CD14-positive monocyte (primary cell): ENCODE measurements around the gene PRKG2. TPM values are rescaled to one million over a fixed set of nuclear protein-coding genes. Genes with fewer than 3 reads are reported as not detected.
A peak's percentile ranks its signal among the peaks of the same experiment; 100 is the strongest.

ENCODE experiments used
- DNase-seq, 3 donors: peaks; one replicate each; pipeline ENCODE4 v3.0.0-alpha.2; 2011 to 2022
- H2AFZ ChIP-seq: 2 replicates; pipeline ENCODE4 v1.6.0; 2012; ENCODE audit warnings: mild to moderate bottlenecking, low read depth, low read length, inconsistent platforms; ENCODE audit not compliant: insufficient read depth, poor library complexity, severe bottlenecking
- H3K27ac ChIP-seq, 2 donors: 1 replicate in 1 of 2; 2 replicates in 1 of 2; pipeline ENCODE4 v1.5.1; 2012 to 2013; ENCODE audit warnings: low read length in 2 of 2, control low read depth in 1 of 2, inconsistent platforms in 1 of 2, low read depth in 1 of 2, mild to moderate bottlenecking in 1 of 2
- H3K27me3 ChIP-seq, 2 donors: one replicate each; pipeline versions ENCODE4 v1.6.0 to v1.6.1; 2011 to 2013; ENCODE audit warnings: low read length in 2 of 2; ENCODE audit not compliant: control insufficient read depth in 2 of 2, insufficient read depth in 2 of 2
- H3K36me3 ChIP-seq, 2 donors: replicated peaks in 1 of 2; 1 replicate in 1 of 2; 2 replicates in 1 of 2; pipeline versions ENCODE4 v1.5.1 to v1.6.1; 2012 to 2013; ENCODE audit warnings: low read length in 2 of 2, control low read depth in 1 of 2, inconsistent platforms in 1 of 2, mild to moderate bottlenecking in 1 of 2; ENCODE audit not compliant: insufficient read depth in 2 of 2, control insufficient read depth in 1 of 2
- H3K4me1 ChIP-seq, 2 donors: 1 replicate in 1 of 2; 2 replicates in 1 of 2; pipeline versions ENCODE4 v1.5.1 to v1.6.1; 2012 to 2013; ENCODE audit warnings: low read length in 2 of 2, control low read depth in 1 of 2, inconsistent platforms in 1 of 2, mild to moderate bottlenecking in 1 of 2, moderate library complexity in 1 of 2; ENCODE audit not compliant: insufficient read depth in 2 of 2, control insufficient read depth in 1 of 2
- H3K4me2 ChIP-seq: replicated peaks from 2 replicates; pipeline ENCODE3; 2012; ENCODE audit warnings: low read length, moderate library complexity, mild to moderate bottlenecking; ENCODE audit not compliant: poor library complexity, severe bottlenecking; ENCODE audit errors: extremely low read depth
- H3K4me3 ChIP-seq, 3 experiments: fragments of 200-600 bp in 1 of 3; sonication (generic) in 1 of 3; replicated peaks in 1 of 3; 1 replicate in 2 of 3; 2 replicates in 1 of 3; pipeline ENCODE4 v1.5.1; 2011 to 2013; ENCODE audit warnings: low read length in 3 of 3, mild to moderate bottlenecking in 3 of 3, control low read depth in 2 of 3, low read depth in 2 of 3, inconsistent platforms in 1 of 3, moderate library complexity in 1 of 3
- H3K79me2 ChIP-seq: 2 replicates; pipeline ENCODE4 v1.6.0; 2012; ENCODE audit warnings: mild to moderate bottlenecking, control low read depth, inconsistent platforms, low read length, moderate library complexity; ENCODE audit not compliant: insufficient read depth
- H3K9ac ChIP-seq: 2 replicates; pipeline ENCODE4 v1.6.0; 2017; ENCODE audit warnings: low read length, mild to moderate bottlenecking; ENCODE audit not compliant: insufficient read depth, poor library complexity, severe bottlenecking
- H3K9me3 ChIP-seq, 2 donors: replicated peaks in 1 of 2; 1 replicate in 1 of 2; 2 replicates in 1 of 2; pipeline versions ENCODE4 v1.5.1 to v1.6.1; 2012 to 2013; ENCODE audit warnings: low read length in 2 of 2, control low read depth in 1 of 2; ENCODE audit not compliant: control insufficient read depth in 1 of 2, insufficient read depth in 1 of 2
- H4K20me1 ChIP-seq: 2 replicates; pipeline ENCODE4 v1.6.0; 2012; ENCODE audit warnings: mild to moderate bottlenecking, low read length, control low read depth, moderate library complexity; ENCODE audit not compliant: insufficient read depth
- H3K27ac Mint-ChIP-seq, 7 donors: one replicate each; pipeline ENCODE4 v1.8.0; 2020; ENCODE audit warnings: mild to moderate bottlenecking in 7 of 7, mixed read lengths in 7 of 7, moderate library complexity in 6 of 7, inconsistent platforms in 2 of 7
- H3K27me3 Mint-ChIP-seq, 3 donors: one replicate each; pipeline ENCODE4 v1.8.0; 2021 to 2022; ENCODE audit warnings: low read depth in 3 of 3, mild to moderate bottlenecking in 3 of 3, mixed read lengths in 3 of 3, moderate library complexity in 3 of 3, inconsistent platforms in 1 of 3
- H3K36me3 Mint-ChIP-seq, 2 donors: one replicate each; pipeline ENCODE4 v1.8.0; 2020; ENCODE audit warnings: mixed read lengths in 2 of 2, inconsistent platforms in 1 of 2, mild to moderate bottlenecking in 1 of 2
- H3K4me1 Mint-ChIP-seq: one replicate; pipeline ENCODE4 v1.8.0; 2020; ENCODE audit warnings: mild to moderate bottlenecking, mixed read lengths
- H3K4me3 Mint-ChIP-seq, 2 donors: one replicate each; pipeline ENCODE4 v1.8.0; 2020; ENCODE audit warnings: mild to moderate bottlenecking in 2 of 2, mixed read lengths in 2 of 2, moderate library complexity in 1 of 2
- H3K9me3 Mint-ChIP-seq, 7 donors: one replicate each; pipeline ENCODE4 v1.8.0; 2020 to 2022; ENCODE audit warnings: mixed read lengths in 7 of 7, mild to moderate bottlenecking in 6 of 7, moderate library complexity in 6 of 7, inconsistent platforms in 2 of 7
- CTCF ChIP-seq: fragments of 200-600 bp; IDR thresholded peaks from one replicate; pipeline ENCODE4 v1.8.0; 2022; ENCODE audit warnings: antibody characterized with exemption, mild to moderate bottlenecking
- WGBS: methylation state at CpG from one replicate; pipeline ENCODE4 v1.1.5; 2013; ENCODE audit warnings: missing lambda C conversion rate; ENCODE audit not compliant: insufficient coverage; 5-methylcytosine and 5-hydroxymethylcytosine counted together
- intact Hi-C, 2 donors: fragments of 100-400 bp; cut with micrococcal nuclease; formaldehyde crosslinking; loops; one replicate each; pipeline versions ENCODE4 v1.15.0 to v1.15.1; 2023
- polyA plus RNA-seq, 3 donors: library from polyadenylated mRNA; depleted of rRNA in 1 of 3; unstranded in 2 of 3; stranded (reverse) in 1 of 3; fragments of 300-500 nt in 2 of 3; fragments of >200 nt in 1 of 3; fragmentation: Illumina TruSeq in 2 of 3; gene quantifications; 1 replicate in 2 of 3; 2 replicates in 1 of 3; pipeline ENCODE4 v1.2.3, GENCODE V29; 2012 to 2021

PRKG2 gene
- polyA plus RNA-seq, 3 donors = 0.10 TPM; not detected in 2

GRCh38 chr4:81058621-81059020 lies 156.4 kb downstream of the PRKG2 start:
- Mint-ChIP-seq H3K27me3 (no peaks in the 10 kb centered on the region), H3K4me3 (no peak overlapping the region), H3K9me3 (no peaks in the 10 kb centered on the region), H3K27ac (no peak overlapping the region), H3K4me1 (peaks cover 4% of the 10 kb centered on the region), H3K36me3 (no peaks in the 10 kb centered on the region)
- Histone ChIP-seq H3K79me2 (no peaks in the 10 kb centered on the region), H3K9me3 (no peaks in the 10 kb centered on the region), H3K27me3 (no peaks in the 10 kb centered on the region), H4K20me1 (no peaks in the 10 kb centered on the region), H3K4me3 (no peak overlapping the region), H3K36me3 (no peaks in the 10 kb centered on the region), H3K27ac (no peak overlapping the region), H2AFZ (no peak overlapping the region), H3K4me1 (no peaks in the 10 kb centered on the region), H3K4me2 (no peak overlapping the region), H3K9ac (no peak overlapping the region)
- intact Hi-C loops = no loop called here
- no peak for DNase-seq
- TF ChIP-seq CTCF = no peak
- WGBS = no CpG with 5 or more reads among the region's 1 CpG

GRCh38 chr4:81052119-81053068 lies 162.6 kb downstream of the PRKG2 start:
- Histone ChIP-seq H2AFZ (no peak overlapping the region), H3K4me1 (no peaks in the 10 kb centered on the region), H3K4me2 (no peak overlapping the region), H4K20me1 (no peaks in the 10 kb centered on the region), H3K36me3 (no peaks in the 10 kb centered on the region), H3K27ac (no peak overlapping the region), H3K79me2 (no peaks in the 10 kb centered on the region), H3K27me3 (no peaks in the 10 kb centered on the region), H3K9ac (no peak overlapping the region), H3K4me3 (no peak overlapping the region), H3K9me3 (no peaks in the 10 kb centered on the region)
- Mint-ChIP-seq H3K4me1 (no peaks in the 10 kb centered on the region), H3K4me3 (no peak overlapping the region), H3K27me3 (peaks cover 0 to 2% (median 2%) of the 10 kb centered on the region in 3 donors), H3K9me3 (no peaks in the 10 kb centered on the region), H3K27ac (no peak overlapping the region), H3K36me3 (no peaks in the 10 kb centered on the region)
- 39% methylated on average over 3 of the region's 7 CpGs for WGBS
- no peak for DNase-seq
- peak; percentile 48 for TF ChIP-seq CTCF
- intact Hi-C loops = no loop called here
